ENCODE data around the gene NOSTRIN. TPM values are rescaled to one million over a fixed set of nuclear protein-coding genes. Genes with fewer than 3 reads are reported as not detected.

Gene NOSTRIN
- total RNA-seq, 1 experiment from 2014 or later, result 0.68 TPM

- no peaks in the 10 kb centered on the region for H4K20me1 ChIP-seq (ENCODE audit: insufficient read depth)
- H3K4me3 ChIP-seq, result no peak overlapping the region
- H3K27ac ChIP-seq, result no peak overlapping the region
- no peaks in the 10 kb centered on the region for H3K4me1 ChIP-seq (replicated peaks; ENCODE audit: insufficient read depth)
- POLR2A ChIA-PET (ENCODE audit: unreplicated experiment), result no interaction called here
- H2AFZ ChIP-seq, result no peak overlapping the region
- H3K27me3 ChIP-seq (ENCODE audit: insufficient read depth, low read depth), result no peaks in the 10 kb centered on the region
- BruUV-seq (replicated peaks), result no TSS peak
- TF ChIP-seq CTCF (conservative IDR thresholded peaks at IDR 0.05) (no peak), EZH2 (IDR thresholded peaks at IDR 0.05; ENCODE audit: low read depth) (no peak)
- no peaks in the 10 kb centered on the region for H3K36me3 ChIP-seq (ENCODE audit: low read depth)
- CTCF ChIA-PET, result no interaction called here
- H3K9me3 ChIP-seq (ENCODE audit: insufficient read depth, low read depth), result no peaks in the 10 kb centered on the region
- DNase-seq, result no peak
- intact Hi-C loops (cut with micrococcal nuclease; ENCODE audit: unreplicated experiment), result no loop called here
- no peak overlapping the region for H3K4me2 ChIP-seq
- no peaks in the 10 kb centered on the region for H3K79me2 ChIP-seq (ENCODE audit: low read depth)
- H3K9me2 ChIP-seq (ENCODE audit: insufficient read depth), result no peaks in the 10 kb centered on the region
- H3F3A ChIP-seq (ENCODE audit: insufficient read depth, low read depth), result no peaks in the 10 kb centered on the region
Observed at GRCh38 chr2:168780669-168781071, 21.8 kb upstream of the NOSTRIN start.

- Histone ChIP-seq H3K27me3 (ENCODE audit: insufficient read depth, low read depth) (no peaks in the 10 kb centered on the region), H3K4me1 (replicated peaks; ENCODE audit: insufficient read depth) (no peaks in the 10 kb centered on the region), H3K4me3 (no peak overlapping the region), H3K4me2 (no peak overlapping the region), H3K9me3 (ENCODE audit: insufficient read depth, low read depth) (no peaks in the 10 kb centered on the region), H3F3A (ENCODE audit: insufficient read depth, low read depth) (no peaks in the 10 kb centered on the region), H2AFZ (no peak overlapping the region), H3K36me3 (ENCODE audit: low read depth) (no peaks in the 10 kb centered on the region), H3K79me2 (ENCODE audit: low read depth) (no peaks in the 10 kb centered on the region), H3K27ac (no peak overlapping the region), H3K9me2 (ENCODE audit: insufficient read depth) (no peaks in the 10 kb centered on the region), H4K20me1 (ENCODE audit: insufficient read depth) (no peaks in the 10 kb centered on the region)
- intact Hi-C loops (cut with micrococcal nuclease; ENCODE audit: unreplicated experiment), result no loop called here
- ChIA-PET POLR2A (ENCODE audit: unreplicated experiment) (no interaction called here), CTCF (no interaction called here)
- TF ChIP-seq CTCF (conservative IDR thresholded peaks at IDR 0.05) (no peak), EZH2 (IDR thresholded peaks at IDR 0.05; ENCODE audit: low read depth) (no peak)
- BruUV-seq (replicated peaks), result no TSS peak
- no peak for DNase-seq
Observed at GRCh38 chr2:168781191-168781817, 21.1 kb upstream of the NOSTRIN start.

GRCh38 chr2:168782271-168782670 lies 20.2 kb upstream of the NOSTRIN start:
- no peaks in the 10 kb centered on the region for H3F3A ChIP-seq (ENCODE audit: insufficient read depth, low read depth)
- no peak overlapping the region for H3K27ac ChIP-seq
- no TSS peak for BruUV-seq (replicated peaks)
- no peak overlapping the region for H3K4me3 ChIP-seq
- ChIA-PET CTCF (no interaction called here), POLR2A (ENCODE audit: unreplicated experiment) (no interaction called here)
- no peak overlapping the region for H2AFZ ChIP-seq
- no peak overlapping the region for H3K4me2 ChIP-seq
- no peaks in the 10 kb centered on the region for H3K27me3 ChIP-seq (ENCODE audit: insufficient read depth, low read depth)
- intact Hi-C loops (cut with micrococcal nuclease; ENCODE audit: unreplicated experiment), result no loop called here
- H3K36me3 ChIP-seq (ENCODE audit: low read depth), result no peaks in the 10 kb centered on the region
- H3K9me2 ChIP-seq (ENCODE audit: insufficient read depth), result no peaks in the 10 kb centered on the region
- TF ChIP-seq CTCF (conservative IDR thresholded peaks at IDR 0.05), result no peak
- TF ChIP-seq EZH2 (IDR thresholded peaks at IDR 0.05; ENCODE audit: low read depth), result no peak
- no peaks in the 10 kb centered on the region for H3K79me2 ChIP-seq (ENCODE audit: low read depth)
- no peak for DNase-seq
- no peaks in the 10 kb centered on the region for H4K20me1 ChIP-seq (ENCODE audit: insufficient read depth)
- H3K4me1 ChIP-seq (replicated peaks; ENCODE audit: insufficient read depth), result no peaks in the 10 kb centered on the region
- H3K9me3 ChIP-seq (ENCODE audit: insufficient read depth, low read depth), result no peaks in the 10 kb centered on the region
